GM12878 (cell line): ENCODE results near the gene ZNG1A. TPM values are rescaled to one million over a fixed set of nuclear protein-coding genes. Genes with fewer than 3 reads are reported as not detected.

Experiments
- ATAC-seq: fragments of 200-7000 bp; cut with Tn5 transposase; 3 replicates; pipeline ENCODE4 v1.9.1; 2020; ENCODE audit warnings: mild to moderate bottlenecking, moderate library complexity
- BruUV-seq: library from RNA; stranded (reverse); fragments of 400-500 nt; replicated peaks from 2 replicates; lab custom pipeline; 2021; lab: Mats Ljungman, UMichigan
- CTCF ChIA-PET: fragments of 300-600 bp; sonication (Branson Sonifier 250); formaldehyde crosslinking; extraction: SDS; loops from one replicate; lab custom pipeline; 2021; ENCODE audit warnings: inconsistent platforms; lab: Yijun Ruan, JAX
- POLR2A ChIA-PET: fragments of 350-600 bp; formaldehyde crosslinking; extraction: SDS; loops from one replicate; lab custom pipeline; 2021; ENCODE audit warnings: inconsistent platforms; lab: Charles Lee
- RAD21 ChIA-PET: fragments of 300-600 bp; sonication (Branson Sonifier 250); formaldehyde crosslinking; loops from one replicate; lab custom pipeline; 2023; ENCODE audit warnings: antibody characterized with exemption; ENCODE audit not compliant: unreplicated experiment; lab: Charles Lee
- SMC1A ChIA-PET: fragments of 300-600 bp; sonication (Branson Sonifier 250); formaldehyde crosslinking; loops from one replicate; lab custom pipeline; 2023; ENCODE audit not compliant: unreplicated experiment, uncharacterized antibody; lab: Charles Lee
- DNase-seq: peaks from one replicate; pipeline ENCODE4 v3.0.0-alpha.2; 2011; ENCODE audit warnings: low read depth, low spot score
- FAIRE-seq: peaks from 3 replicates; lab custom pipeline; 2011; peaks lifted over from hg19 to GRCh38; lab: Jason Lieb, UNC
- H2AFZ ChIP-seq: 2 replicates; pipeline ENCODE4 v1.6.0; 2011; ENCODE audit warnings: low read depth, low read length, control low read depth; ENCODE audit not compliant: control insufficient read depth
- H3K27ac ChIP-seq: 2 replicates; pipeline ENCODE4 v1.5.1; 2011; ENCODE audit warnings: control low read depth; ENCODE audit not compliant: control insufficient read depth, insufficient read depth
- H3K27me3 ChIP-seq, 2 experiments: replicated peaks in 1 of 2; 2 replicates each; pipeline versions ENCODE4 v1.6.0 to v1.6.1; 2011; ENCODE audit warnings: low read length in 1 of 2; ENCODE audit not compliant: control insufficient read depth in 2 of 2, insufficient read depth in 2 of 2
- H3K36me3 ChIP-seq, 2 experiments: 2 replicates each; pipeline ENCODE4 v1.5.1; 2011; ENCODE audit warnings: low read length in 1 of 2; ENCODE audit not compliant: control insufficient read depth in 2 of 2, insufficient read depth in 2 of 2
- H3K4me1 ChIP-seq: 2 replicates; pipeline ENCODE4 v1.6.1; 2011; ENCODE audit warnings: mild to moderate bottlenecking, low read length, moderate library complexity, mixed read lengths; ENCODE audit not compliant: control insufficient read depth, insufficient read depth
- H3K4me2 ChIP-seq: 2 replicates; pipeline ENCODE4 v1.6.0; 2011; ENCODE audit warnings: control low read depth; ENCODE audit not compliant: control insufficient read depth, insufficient read depth
- H3K4me3 ChIP-seq: fragments of 200-600 bp; sonication (generic); 2 replicates; pipeline ENCODE4 v1.5.1; 2016
- H3K79me2 ChIP-seq: 2 replicates; pipeline ENCODE4 v1.6.0; 2011; ENCODE audit warnings: low read length; ENCODE audit not compliant: control insufficient read depth, insufficient read depth
- H3K9ac ChIP-seq: 2 replicates; pipeline ENCODE4 v1.8.0; 2011; ENCODE audit warnings: low read length, control low read depth, mixed read lengths; ENCODE audit not compliant: control insufficient read depth, insufficient read depth
- H3K9me3 ChIP-seq: replicated peaks from 3 replicates; pipeline ENCODE4 v1.5.1; 2011; ENCODE audit warnings: mild to moderate bottlenecking, low read length; ENCODE audit not compliant: control insufficient read depth, insufficient read depth
- H4K20me1 ChIP-seq: 2 replicates; pipeline ENCODE4 v1.6.0; 2011; ENCODE audit not compliant: control insufficient read depth, insufficient read depth
- MTA2 ChIP-seq: fragments of 450-650 bp; IDR thresholded peaks from 2 replicates; pipeline ENCODE4 v1.6.1; 2016; ENCODE audit warnings: low read depth, mild to moderate bottlenecking, moderate library complexity
- NR2C1 ChIP-seq: fragments of 450-650 bp; IDR thresholded peaks from 2 replicates; pipeline ENCODE4 v1.6.1; 2017; ENCODE audit warnings: antibody characterized with exemption, mild to moderate bottlenecking, moderate library complexity
- PAX5 ChIP-seq: IDR thresholded peaks from 2 replicates; pipeline ENCODE4 v1.6.1; 2011; ENCODE audit warnings: low read depth, low read length, borderline replicate concordance
- ZSCAN29 ChIP-seq: fragments of 450-650 bp; IDR thresholded peaks from 2 replicates; pipeline ENCODE4 v1.6.1; 2017; ENCODE audit warnings: mild to moderate bottlenecking, moderate library complexity
- WGBS: methylation state at CpG from one replicate; pipeline ENCODE4 v1.1.6; 2016; ENCODE audit warnings: low lambda C conversion rate; ENCODE audit not compliant: insufficient replicate concordance, insufficient coverage; ENCODE audit errors: missing lambda C conversion rate; 5-methylcytosine and 5-hydroxymethylcytosine counted together
- in situ Hi-C: fragments of 300-500 bp; cut with MboI; formaldehyde crosslinking; loops from 9 replicates; pipeline ENCODE4 v1.14.3; 2018; ENCODE audit warnings: mixed read lengths
- intact Hi-C: fragments of 100-400 bp; cut with micrococcal nuclease; formaldehyde crosslinking; loops from one replicate; pipeline ENCODE4 v1.14.2; 2022; ENCODE audit not compliant: unreplicated experiment
- polyA plus RNA-seq, 11 experiments: library from polyadenylated mRNA; depleted of rRNA in 4 of 11; unstranded in 6 of 11; stranded (reverse) in 5 of 11; fragments of >200 nt; fragmentation: Nextera tagmentation in 4 of 11; fragmentation: Illumina TruSeq in 1 of 11; extraction: Ambion mirVana in 4 of 11; extraction: Trizol in 1 of 11; gene quantifications; 1 replicate in 1 of 11; 2 replicates in 10 of 11; pipeline versions ENCODE4 v1.2.1 to v1.2.3, GENCODE V29; 2011 to 2016; ENCODE audit warnings: inconsistent platforms in 2 of 11, missing spikeins in 2 of 11, low read depth in 1 of 11
- total RNA-seq, 4 experiments: library from RNA; depleted of rRNA in 3 of 4; stranded (reverse); fragments of >200 nt in 3 of 4; fragmentation: Illumina TruSeq in 1 of 4; extraction: Trizol in 1 of 4; gene quantifications; 2 replicates each; pipeline versions ENCODE4 v1.2.1 to v1.2.3, GENCODE V29; 2013 to 2021

Gene ZNG1A
- total and polyA plus RNA-seq, 10 of the 15 experiments (the other 5 are each of a cell fraction or from before 2014, with no cell fraction given), result 48.0 to 179 (median 96.7) TPM

GRCh38 chr9:211036-211435 lies 32.2 kb upstream of the ZNG1A start:
- DNase-seq (no peak), ATAC-seq (no peak), FAIRE-seq (no peak)
- no peak overlapping the region for H3K4me3 ChIP-seq
- BruUV-seq, result no TSS peak
- no peaks in the 10 kb centered on the region for H3K36me3 ChIP-seq
- H2AFZ ChIP-seq, result no peak overlapping the region
- H3K27ac ChIP-seq, result no peak overlapping the region
- WGBS, result 91% methylated on average over 7 of the region's 7 CpGs
- TF ChIP-seq MTA2, result no peak
- TF ChIP-seq NR2C1, result no peak
- H3K4me2 ChIP-seq, result no peak overlapping the region
- POLR2A ChIA-PET, result interaction anchor here (0.6 kb wide), 1 partner anchor 775 kb away, joined by 4 read pairs; no protein-coding TSS in a partner anchor
- H3K9me3 ChIP-seq, result no peaks in the 10 kb centered on the region
- CTCF ChIA-PET, result no interaction called here
- in situ Hi-C loops (no loop called here), intact Hi-C loops (no loop called here)
- RAD21 ChIA-PET, result no interaction called here
- H3K27me3 ChIP-seq, result no peaks in the 10 kb centered on the region; a peak in 1 of 4 replicates
- H3K4me1 ChIP-seq, result no peaks in the 10 kb centered on the region
- no peak overlapping the region for H3K9ac ChIP-seq
- SMC1A ChIA-PET, result no interaction called here
- H4K20me1 ChIP-seq, result no peaks in the 10 kb centered on the region
- no peaks in the 10 kb centered on the region; the same call in 1 of the 2 replicates for H3K79me2 ChIP-seq

- Histone ChIP-seq H4K20me1 (no peaks in the 10 kb centered on the region), H3K4me2 (no peak overlapping the region), H3K4me3 (no peak overlapping the region), H3K9me3 (no peaks in the 10 kb centered on the region), H2AFZ (no peak overlapping the region), H3K4me1 (no peaks in the 10 kb centered on the region), H3K36me3 (no peaks in the 10 kb centered on the region), H3K27me3 (no peaks in the 10 kb centered on the region; a peak in 1 of 4 replicates), H3K79me2 (no peaks in the 10 kb centered on the region), H3K9ac (no peak overlapping the region), H3K27ac (no peak overlapping the region)
- 68% methylated on average over 14 of the region's 14 CpGs for WGBS
- CTCF ChIA-PET, result no interaction called here
- no peak for DNase-seq
- in situ Hi-C loops (no loop called here), intact Hi-C loops (no loop called here)
- TF ChIP-seq ZSCAN29 (no peak), PAX5 (no peak)
- POLR2A ChIA-PET, result no interaction called here
- RAD21 ChIA-PET, result no interaction called here
- ATAC-seq, result no peak
- no peak for FAIRE-seq
- no TSS peak for BruUV-seq
- SMC1A ChIA-PET, result no interaction called here
These were observed 30.4 kb upstream of the ZNG1A start for GRCh38 chr9:209143-209758.
